ENCODE results near the gene COMMD10. TPM values are rescaled to one million over a fixed set of nuclear protein-coding genes. Genes with fewer than 3 reads are reported as not detected.

Gene COMMD10
- 10 to 100 TPM; 12.8 to 21.8 (median 14.7) TPM for total RNA-seq
- 10 to 100 TPM; 14.3 to 14.8 TPM for polyA plus RNA-seq

DNA sequence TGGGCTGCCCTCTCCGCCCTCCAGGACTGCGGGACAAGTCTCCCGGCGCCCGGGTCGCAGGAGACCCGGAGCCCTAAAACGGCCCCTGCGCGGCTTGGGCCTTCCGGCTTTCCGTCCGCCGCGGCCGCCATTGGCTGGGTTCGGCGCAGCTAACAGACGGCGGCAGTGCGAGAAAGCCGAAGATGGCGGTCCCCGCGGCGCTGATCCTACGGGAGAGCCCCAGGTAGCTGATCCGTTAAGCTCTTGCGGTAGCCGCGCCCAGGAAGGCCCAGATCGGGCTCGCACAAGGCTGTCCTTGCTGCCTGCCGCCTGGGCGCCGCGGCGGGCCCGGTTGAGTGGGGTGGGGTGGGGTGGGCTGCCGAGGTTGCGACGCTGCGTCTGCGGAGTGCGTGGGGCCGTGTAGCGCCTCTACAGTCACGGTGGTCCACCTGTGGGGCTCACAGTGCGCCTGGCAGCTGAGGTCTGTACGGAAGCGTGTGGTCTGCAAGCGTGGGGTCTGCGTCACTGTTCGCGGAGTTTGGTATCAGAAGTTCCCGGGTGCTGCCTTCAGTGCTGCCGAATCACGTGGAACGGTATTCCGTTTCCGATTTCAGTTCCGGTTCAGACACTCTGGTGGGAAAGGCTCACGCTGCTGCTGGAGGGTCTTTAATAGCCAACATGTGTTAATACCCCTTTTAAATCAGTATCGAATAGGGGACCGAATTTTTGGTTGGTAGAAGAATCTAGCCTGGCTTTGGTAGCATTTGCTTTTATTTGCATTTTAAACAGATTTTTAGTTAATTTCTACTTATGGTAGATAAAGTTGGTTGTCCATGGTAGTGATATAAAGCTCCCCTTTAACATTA lies at the start of gene COMMD10:
Gene COMMD10 (plus strand): TSS at position 155 of the 845 bp plus-strand sequence.
- TF ChIP-seq, protein P1, sequence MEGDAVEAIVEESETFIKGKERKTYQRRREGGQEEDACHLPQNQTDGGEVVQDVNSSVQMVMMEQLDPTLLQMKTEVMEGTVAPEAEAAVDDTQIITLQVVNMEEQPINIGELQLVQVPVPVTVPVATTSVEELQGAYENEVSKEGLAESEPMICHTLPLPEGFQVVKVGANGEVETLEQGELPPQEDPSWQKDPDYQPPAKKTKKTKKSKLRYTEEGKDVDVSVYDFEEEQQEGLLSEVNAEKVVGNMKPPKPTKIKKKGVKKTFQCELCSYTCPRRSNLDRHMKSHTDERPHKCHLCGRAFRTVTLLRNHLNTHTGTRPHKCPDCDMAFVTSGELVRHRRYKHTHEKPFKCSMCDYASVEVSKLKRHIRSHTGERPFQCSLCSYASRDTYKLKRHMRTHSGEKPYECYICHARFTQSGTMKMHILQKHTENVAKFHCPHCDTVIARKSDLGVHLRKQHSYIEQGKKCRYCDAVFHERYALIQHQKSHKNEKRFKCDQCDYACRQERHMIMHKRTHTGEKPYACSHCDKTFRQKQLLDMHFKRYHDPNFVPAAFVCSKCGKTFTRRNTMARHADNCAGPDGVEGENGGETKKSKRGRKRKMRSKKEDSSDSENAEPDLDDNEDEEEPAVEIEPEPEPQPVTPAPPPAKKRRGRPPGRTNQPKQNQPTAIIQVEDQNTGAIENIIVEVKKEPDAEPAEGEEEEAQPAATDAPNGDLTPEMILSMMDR (IDR thresholded peaks at IDR 0.05): no peak
- DNase-seq: peak; percentile 67 to 91 (median 78)
- intact Hi-C loops (cut with DNase I): no loop called here
- Histone ChIP-seq H3K4me3 (peak within 1 kb of the TSS; percentile 38 to 93 (median 64)), H3K27ac (peak within 1 kb of the TSS; percentile 78 to 90 (median 86)), H3K9me3 (no peaks in the 10 kb centered on the region), H3K4me1 (peaks cover 0 to 11% (median 10%) of the 10 kb centered on the region in 3 donors), H3K36me3 (no peaks in the 10 kb centered on the region), H3K27me3 (no peaks in the 10 kb centered on the region)
- no peak for FAIRE-seq
- WGBS, 2 donors: 0 to 1% methylated on average over 58 to 65 of the region's 65 CpGs
- peak; percentile 93 to 96 (median 94) for ATAC-seq

DNA sequence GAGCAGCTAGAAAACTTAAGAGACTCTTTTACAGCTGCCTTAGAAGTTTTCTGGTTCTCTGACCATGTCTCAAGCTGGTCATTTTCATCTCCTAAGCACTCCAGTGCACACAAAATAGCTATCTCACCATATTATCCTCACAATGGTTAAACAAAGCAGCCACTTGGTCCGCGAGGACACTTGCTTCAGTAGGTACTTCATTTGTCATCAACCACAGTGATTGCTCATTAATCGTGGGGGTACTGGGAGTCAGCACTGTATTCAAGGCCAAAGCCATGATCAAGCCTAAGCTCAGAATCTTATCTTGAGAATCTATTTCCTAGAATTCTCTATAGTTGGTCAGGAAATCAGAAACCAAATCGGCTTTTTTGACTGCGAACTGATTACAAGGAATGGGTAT lies 49.7 kb upstream of the COMMD10 start:
- Histone ChIP-seq H3K27me3 (no peaks in the 10 kb centered on the region), H3K9me3 (no peaks in the 10 kb centered on the region), H3K4me1 (no peaks in the 10 kb centered on the region), H3K27ac (no peak overlapping the region), H3K36me3 (no peaks in the 10 kb centered on the region), H3K4me3 (no peak overlapping the region)
- intact Hi-C loops (cut with DNase I): no loop called here
- 44 to 51% methylated on average over 5 of the region's 5 CpGs for WGBS, 2 donors
- TF ChIP-seq, protein P1 (IDR thresholded peaks at IDR 0.05): no peak
- no peak for FAIRE-seq
- no peak for ATAC-seq
- DNase-seq: no peak

DNA sequence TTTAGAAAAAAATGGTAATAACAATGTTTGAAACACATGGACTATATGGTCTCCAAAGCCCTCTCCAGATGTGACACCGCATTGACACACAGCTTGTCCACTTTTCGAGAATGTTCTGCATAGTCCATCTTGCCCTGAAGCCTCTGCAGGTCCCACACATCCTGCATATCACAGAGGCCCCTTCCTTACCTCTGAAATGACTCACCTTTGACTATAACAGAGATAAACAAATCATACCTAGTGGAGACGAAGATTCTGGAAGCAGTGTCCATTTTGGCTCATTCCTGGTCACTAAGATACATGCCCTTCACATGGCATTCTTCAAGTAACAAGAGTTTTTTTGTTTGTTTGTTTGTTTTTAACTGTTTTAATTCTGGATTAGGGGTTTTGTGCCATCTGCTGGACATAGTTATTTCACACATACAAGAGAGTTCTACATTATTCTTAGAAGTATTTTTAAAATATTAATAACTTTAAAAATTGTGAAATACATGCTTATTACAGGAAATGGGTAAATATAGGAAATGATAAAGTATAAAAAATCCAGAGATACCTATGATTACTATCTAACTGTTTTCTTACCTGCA lies 47.5 kb upstream of the COMMD10 start:
- intact Hi-C loops (cut with DNase I): no loop called here
- Histone ChIP-seq H3K4me1 (no peaks in the 10 kb centered on the region), H3K9me3 (no peaks in the 10 kb centered on the region), H3K36me3 (no peaks in the 10 kb centered on the region), H3K27me3 (no peaks in the 10 kb centered on the region), H3K4me3 (no peak overlapping the region), H3K27ac (no peak overlapping the region)
- TF ChIP-seq, protein P1 (IDR thresholded peaks at IDR 0.05): no peak
- WGBS, 2 donors: 58 to 69% methylated on average over 3 of the region's 3 CpGs
- DNase-seq: no peak
- ATAC-seq: no peak
- no peak for FAIRE-seq

DNA sequence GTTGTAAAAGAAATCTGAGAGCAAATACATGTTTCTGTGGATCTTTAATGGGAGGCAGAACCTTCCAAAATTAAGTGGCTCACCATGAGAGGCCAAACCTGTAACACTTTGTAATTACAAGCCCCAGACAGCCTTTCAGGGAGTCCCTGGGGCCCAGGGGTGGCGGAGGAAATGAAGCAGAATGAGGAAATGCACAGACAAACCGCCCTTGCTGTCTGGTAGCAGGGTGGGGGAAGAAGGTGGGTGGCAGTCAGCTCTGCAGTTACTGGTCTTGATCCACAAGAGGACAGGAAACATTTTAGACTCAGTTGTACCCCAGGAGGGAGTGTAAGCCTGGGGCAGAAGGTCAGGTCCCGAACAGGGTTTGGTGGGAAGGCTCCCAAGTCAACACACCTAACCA lies 46.0 kb upstream of the COMMD10 start:
- 75 to 78% methylated on average over 3 of the region's 3 CpGs for WGBS, 2 donors
- FAIRE-seq: no peak
- TF ChIP-seq, protein P1 (IDR thresholded peaks at IDR 0.05): no peak
- intact Hi-C loops (cut with DNase I): no loop called here
- Histone ChIP-seq H3K36me3 (no peaks in the 10 kb centered on the region), H3K27me3 (no peaks in the 10 kb centered on the region), H3K4me1 (no peaks in the 10 kb centered on the region), H3K9me3 (no peaks in the 10 kb centered on the region), H3K4me3 (no peak overlapping the region), H3K27ac (no peak overlapping the region)
- no peak for DNase-seq
- no peak for ATAC-seq

DNA sequence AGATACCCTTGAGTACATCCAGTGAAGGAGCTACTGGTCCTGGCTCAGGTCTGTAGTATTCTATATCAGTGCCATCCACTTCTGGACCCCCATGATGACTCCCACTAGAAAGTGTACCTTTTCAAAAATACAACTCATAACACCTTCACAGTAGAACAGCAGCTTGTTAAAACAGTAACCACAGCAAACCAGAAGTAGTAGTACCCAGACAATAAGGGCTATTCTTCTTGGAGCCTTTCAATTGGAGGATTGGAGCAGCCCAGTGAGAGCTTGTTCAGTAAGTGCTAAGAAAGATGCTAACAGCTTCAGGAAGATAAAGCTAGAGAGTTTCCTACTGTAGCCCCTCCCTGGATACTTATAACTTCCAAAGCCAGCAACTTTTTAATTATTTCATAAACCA lies 42.5 kb upstream of the COMMD10 start:
- FAIRE-seq (no peak), ATAC-seq (no peak), DNase-seq (no peak)
- TF ChIP-seq, protein P1 (IDR thresholded peaks at IDR 0.05): no peak
- Histone ChIP-seq H3K27me3 (no peaks in the 10 kb centered on the region), H3K9me3 (no peaks in the 10 kb centered on the region), H3K4me3 (no peak overlapping the region), H3K4me1 (no peaks in the 10 kb centered on the region), H3K27ac (no peak overlapping the region), H3K36me3 (no peaks in the 10 kb centered on the region)
- intact Hi-C loops (cut with DNase I): no loop called here

Measured in pancreas (tissue), 10 donors.